CD4-positive, alpha-beta T cell treated with Interleukin-17A for 4 hours (primary cell): ENCODE data around the gene ADGRB2.
A peak's percentile ranks its signal among the peaks of the same experiment; 100 is the strongest.
"Not testable (repeated sequence)": the region's sequence is repeated elsewhere in the genome, so short reads cannot be mapped to it uniquely, and the experiment has no call there.

Source experiments
- DNase-seq: peaks from one replicate; pipeline ENCODE4 v3.0.0-alpha.2; 2020; ENCODE audit warnings: mixed read lengths

Gene ADGRB2

GRCh38 chr1:31718327-31718897 lies 45.7 kb downstream of the ADGRB2 start:
- no peak for DNase-seq

GRCh38 chr1:31717341-31717740 lies 46.8 kb downstream of the ADGRB2 start:
- DNase-seq: no peak

- no peak for DNase-seq
Observed at GRCh38 chr1:31715873-31716220, 48.3 kb downstream of the ADGRB2 start.

GRCh38 chr1:31715087-31715872 lies 48.9 kb downstream of the ADGRB2 start:
- peak; percentile 37 for DNase-seq

- DNase-seq: peak; percentile 60
Observed at GRCh38 chr1:31714442-31715086, 49.6 kb downstream of the ADGRB2 start.

- no peak for DNase-seq
Observed at GRCh38 chr1:31712630-31713029, 51.5 kb downstream of the ADGRB2 start.

GRCh38 chr1:31712068-31712467 lies 52.1 kb downstream of the ADGRB2 start:
- no peak for DNase-seq

GRCh38 chr1:31708324-31708723 lies 55.8 kb downstream of the ADGRB2 start:
- no peak for DNase-seq

GRCh38 chr1:31707711-31708110 lies 56.4 kb downstream of the ADGRB2 start:
- DNase-seq: no peak

GRCh38 chr1:31707059-31707600 lies 57.0 kb downstream of the ADGRB2 start:
- DNase-seq: not testable (repeated sequence)

GRCh38 chr1:31706384-31707058 lies 57.6 kb downstream of the ADGRB2 start:
- DNase-seq: no peak

- peak; percentile 65 for DNase-seq
Observed at GRCh38 chr1:31705080-31705866, 58.9 kb downstream of the ADGRB2 start.

GRCh38 chr1:31704271-31705079 lies 59.7 kb downstream of the ADGRB2 start:
- no peak for DNase-seq

GRCh38 chr1:31703431-31704270 lies 60.5 kb downstream of the ADGRB2 start, which contains the start of gene COL16A1:
Gene COL16A1 (minus strand): TSS chr1:31704017. CDS start chr1:31702193, 1,824 bp downstream.
- DNase-seq: no peak

- DNase-seq: no peak
Observed at GRCh38 chr1:31702836-31703404, 61.2 kb downstream of the ADGRB2 start.

GRCh38 chr1:31701091-31701736 lies 62.9 kb downstream of the ADGRB2 start:
- DNase-seq: peak; percentile 68

- no peak for DNase-seq
Observed at GRCh38 chr1:31700468-31701090, 63.6 kb downstream of the ADGRB2 start.

- peak; percentile 48 for DNase-seq
Observed at GRCh38 chr1:31699341-31699891, 64.7 kb downstream of the ADGRB2 start.
